Measurements from ENCODE around the gene WDHD1.
"Not testable (repeated sequence)": the region's sequence is repeated elsewhere in the genome, so short reads cannot be mapped to it uniquely, and the experiment has no call there.

Gene WDHD1

DNA sequence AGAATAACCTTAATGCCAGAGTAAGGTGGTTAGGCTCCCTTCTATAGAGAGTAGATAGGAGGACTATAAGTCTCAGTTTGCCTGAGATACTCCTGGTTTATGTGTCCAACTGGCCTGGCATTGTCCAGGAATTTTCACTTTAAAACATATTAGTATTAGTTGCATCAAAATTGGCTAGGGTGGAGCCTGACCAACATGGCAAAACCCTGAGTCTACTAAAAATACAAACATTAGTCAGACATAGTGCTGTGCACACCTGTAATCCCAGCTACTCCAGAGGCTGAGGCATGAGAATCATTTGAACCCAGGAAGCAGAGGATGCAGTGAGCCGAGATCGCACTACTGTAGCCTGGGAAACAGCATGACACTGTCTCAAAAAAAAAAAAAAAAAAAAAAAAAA is 11.9 kb downstream of the WDHD1 start:
- Histone ChIP-seq H3K4me3 (ENCODE audit: low read depth, low read length) (no peak overlapping the region), H3K36me3 (ENCODE audit: control insufficient read depth, insufficient read depth, low read length) (peaks cover 75% of the 10 kb centered on the region), H3K4me1 (ENCODE audit: control insufficient read depth, insufficient read depth, low read length) (no peaks in the 10 kb centered on the region), H3K9me3 (ENCODE audit: control insufficient read depth, insufficient read depth, low read depth, low read length) (no peaks in the 10 kb centered on the region), H3K27me3 (ENCODE audit: control insufficient read depth, insufficient read depth, low read length) (no peaks in the 10 kb centered on the region), H3K27ac (ENCODE audit: low read depth, low read length) (no peak overlapping the region), H3K9ac (ENCODE audit: low read length) (no peak overlapping the region)

- Histone ChIP-seq H3K36me3 (ENCODE audit: control insufficient read depth, insufficient read depth, low read length) (peaks cover 91% of the 10 kb centered on the region), H3K9ac (ENCODE audit: low read length) (no peak overlapping the region), H3K27ac (ENCODE audit: low read depth, low read length) (no peak overlapping the region), H3K4me3 (ENCODE audit: low read depth, low read length) (no peak overlapping the region), H3K27me3 (ENCODE audit: control insufficient read depth, insufficient read depth, low read length) (no peaks in the 10 kb centered on the region), H3K4me1 (ENCODE audit: control insufficient read depth, insufficient read depth, low read length) (no peaks in the 10 kb centered on the region), H3K9me3 (ENCODE audit: control insufficient read depth, insufficient read depth, low read depth, low read length) (no peaks in the 10 kb centered on the region)
Measured at GRCh38 chr14:55005071-55005470, 21.8 kb downstream of the WDHD1 start.

- H3K36me3 ChIP-seq (ENCODE audit: control insufficient read depth, insufficient read depth, low read length), result peaks cover 83% of the 10 kb centered on the region
- H3K9ac ChIP-seq (ENCODE audit: low read length), result no peak overlapping the region
- no peaks in the 10 kb centered on the region for H3K9me3 ChIP-seq (ENCODE audit: control insufficient read depth, insufficient read depth, low read depth, low read length)
- H3K4me1 ChIP-seq (ENCODE audit: control insufficient read depth, insufficient read depth, low read length), result no peaks in the 10 kb centered on the region
- no peak overlapping the region for H3K4me3 ChIP-seq (ENCODE audit: low read depth, low read length)
- H3K27ac ChIP-seq (ENCODE audit: low read depth, low read length), result no peak overlapping the region
- no peaks in the 10 kb centered on the region for H3K27me3 ChIP-seq (ENCODE audit: control insufficient read depth, insufficient read depth, low read length)
Measured at GRCh38 chr14:55000381-55000780, 26.5 kb downstream of the WDHD1 start.

DNA sequence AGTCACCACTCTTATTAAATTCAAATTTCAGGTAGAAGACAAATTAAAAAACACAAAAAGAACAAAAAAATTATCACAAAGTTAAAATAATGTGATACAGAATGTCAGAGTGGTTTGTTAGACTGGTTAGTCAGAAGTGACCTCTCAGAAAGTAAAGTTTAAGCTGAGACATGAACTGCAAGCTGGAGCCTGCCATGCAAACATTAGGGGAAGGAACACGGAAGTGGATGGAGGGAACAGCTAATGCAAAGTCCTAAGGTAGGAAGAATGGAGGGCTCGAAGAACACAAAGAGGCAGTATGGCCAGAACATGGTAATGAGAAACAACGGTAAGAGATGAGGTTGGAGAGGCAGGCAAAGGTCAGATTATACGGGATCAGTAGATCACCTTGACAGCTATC is 41.7 kb downstream of the WDHD1 start:
- H3K36me3 ChIP-seq (ENCODE audit: control insufficient read depth, insufficient read depth, low read length), result peaks cover 89% of the 10 kb centered on the region
- H3K9ac ChIP-seq (ENCODE audit: low read length), result no peak overlapping the region
- no peak overlapping the region for H3K4me3 ChIP-seq (ENCODE audit: low read depth, low read length)
- no peaks in the 10 kb centered on the region for H3K9me3 ChIP-seq (ENCODE audit: control insufficient read depth, insufficient read depth, low read depth, low read length)
- H3K27ac ChIP-seq (ENCODE audit: low read depth, low read length), result no peak overlapping the region
- H3K27me3 ChIP-seq (ENCODE audit: control insufficient read depth, insufficient read depth, low read length), result no peaks in the 10 kb centered on the region
- H3K4me1 ChIP-seq (ENCODE audit: control insufficient read depth, insufficient read depth, low read length), result no peaks in the 10 kb centered on the region

DNA sequence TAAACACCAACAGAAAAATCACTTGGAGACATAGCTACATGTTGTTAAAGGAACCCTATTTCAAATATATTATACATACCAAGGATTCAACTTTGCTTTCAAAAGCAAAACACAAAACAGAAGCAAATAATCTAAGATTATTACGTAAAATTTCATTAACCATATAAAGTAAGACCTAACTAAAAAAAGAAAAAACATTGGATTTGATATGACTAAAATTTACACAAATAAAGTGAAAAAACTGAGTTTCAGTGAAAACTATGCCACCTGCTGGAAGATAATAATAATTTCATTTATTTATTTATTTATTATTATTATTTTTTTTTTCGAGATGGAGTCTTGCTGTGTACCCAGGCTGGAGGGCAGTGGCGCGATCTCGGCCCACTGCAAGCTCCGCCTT is 45.2 kb downstream of the WDHD1 start:
- Histone ChIP-seq H3K4me1 (ENCODE audit: control insufficient read depth, insufficient read depth, low read length) (no peaks in the 10 kb centered on the region), H3K9ac (ENCODE audit: low read length) (no peak overlapping the region), H3K36me3 (ENCODE audit: control insufficient read depth, insufficient read depth, low read length) (peaks cover 87% of the 10 kb centered on the region), H3K4me3 (ENCODE audit: low read depth, low read length) (no peak overlapping the region), H3K9me3 (ENCODE audit: control insufficient read depth, insufficient read depth, low read depth, low read length) (no peaks in the 10 kb centered on the region), H3K27ac (ENCODE audit: low read depth, low read length) (no peak overlapping the region), H3K27me3 (ENCODE audit: control insufficient read depth, insufficient read depth, low read length) (no peaks in the 10 kb centered on the region)

DNA sequence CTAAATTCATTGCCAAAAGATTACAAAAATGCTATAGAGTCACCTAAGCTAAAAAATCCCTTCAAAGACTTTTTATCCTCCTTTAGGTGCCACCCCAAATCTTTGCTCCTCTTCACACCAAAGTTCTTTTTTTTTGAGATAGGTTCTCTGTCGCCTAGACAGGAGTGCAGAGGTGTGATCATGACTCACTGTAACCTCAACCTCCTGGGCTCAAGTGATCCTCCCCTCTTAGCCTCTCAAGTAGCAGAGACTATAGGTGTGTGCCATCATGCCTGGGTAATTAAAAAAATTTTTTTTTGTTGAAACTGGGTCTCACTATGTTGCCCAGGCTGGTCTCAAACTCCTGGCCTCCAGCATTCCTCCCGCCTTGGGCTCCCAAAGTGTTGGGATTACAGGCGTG is 47.9 kb downstream of the WDHD1 start:
- no peak overlapping the region for H3K9ac ChIP-seq (ENCODE audit: low read length)
- no peaks in the 10 kb centered on the region for H3K27me3 ChIP-seq (ENCODE audit: control insufficient read depth, insufficient read depth, low read length)
- H3K27ac ChIP-seq (ENCODE audit: low read depth, low read length), result no peak overlapping the region
- H3K4me3 ChIP-seq (ENCODE audit: low read depth, low read length), result no peak overlapping the region
- no peaks in the 10 kb centered on the region for H3K4me1 ChIP-seq (ENCODE audit: control insufficient read depth, insufficient read depth, low read length)
- peaks cover 81% of the 10 kb centered on the region for H3K36me3 ChIP-seq (ENCODE audit: control insufficient read depth, insufficient read depth, low read length)
- H3K9me3 ChIP-seq (ENCODE audit: control insufficient read depth, insufficient read depth, low read depth, low read length), result no peaks in the 10 kb centered on the region

- Histone ChIP-seq H3K9me3 (ENCODE audit: control insufficient read depth, insufficient read depth, low read depth, low read length) (no peaks in the 10 kb centered on the region), H3K9ac (ENCODE audit: low read length) (no peak overlapping the region), H3K27me3 (ENCODE audit: control insufficient read depth, insufficient read depth, low read length) (no peaks in the 10 kb centered on the region), H3K4me1 (ENCODE audit: control insufficient read depth, insufficient read depth, low read length) (no peaks in the 10 kb centered on the region), H3K27ac (ENCODE audit: low read depth, low read length) (no peak overlapping the region), H3K36me3 (ENCODE audit: control insufficient read depth, insufficient read depth, low read length) (peaks cover 71% of the 10 kb centered on the region), H3K4me3 (ENCODE audit: low read depth, low read length) (no peak overlapping the region)
Measured at GRCh38 chr14:54976316-54976715, 50.6 kb downstream of the WDHD1 start.

GRCh38 chr14:54975856-54976255 is 51.0 kb downstream of the WDHD1 start:
- no peak overlapping the region for H3K27ac ChIP-seq (ENCODE audit: low read depth, low read length)
- H3K36me3 ChIP-seq (ENCODE audit: control insufficient read depth, insufficient read depth, low read length), result peaks cover 68% of the 10 kb centered on the region
- no peaks in the 10 kb centered on the region for H3K27me3 ChIP-seq (ENCODE audit: control insufficient read depth, insufficient read depth, low read length)
- H3K9me3 ChIP-seq (ENCODE audit: control insufficient read depth, insufficient read depth, low read depth, low read length), result no peaks in the 10 kb centered on the region
- H3K9ac ChIP-seq (ENCODE audit: low read length), result no peak overlapping the region
- no peaks in the 10 kb centered on the region for H3K4me1 ChIP-seq (ENCODE audit: control insufficient read depth, insufficient read depth, low read length)
- no peak overlapping the region for H3K4me3 ChIP-seq (ENCODE audit: low read depth, low read length)

DNA sequence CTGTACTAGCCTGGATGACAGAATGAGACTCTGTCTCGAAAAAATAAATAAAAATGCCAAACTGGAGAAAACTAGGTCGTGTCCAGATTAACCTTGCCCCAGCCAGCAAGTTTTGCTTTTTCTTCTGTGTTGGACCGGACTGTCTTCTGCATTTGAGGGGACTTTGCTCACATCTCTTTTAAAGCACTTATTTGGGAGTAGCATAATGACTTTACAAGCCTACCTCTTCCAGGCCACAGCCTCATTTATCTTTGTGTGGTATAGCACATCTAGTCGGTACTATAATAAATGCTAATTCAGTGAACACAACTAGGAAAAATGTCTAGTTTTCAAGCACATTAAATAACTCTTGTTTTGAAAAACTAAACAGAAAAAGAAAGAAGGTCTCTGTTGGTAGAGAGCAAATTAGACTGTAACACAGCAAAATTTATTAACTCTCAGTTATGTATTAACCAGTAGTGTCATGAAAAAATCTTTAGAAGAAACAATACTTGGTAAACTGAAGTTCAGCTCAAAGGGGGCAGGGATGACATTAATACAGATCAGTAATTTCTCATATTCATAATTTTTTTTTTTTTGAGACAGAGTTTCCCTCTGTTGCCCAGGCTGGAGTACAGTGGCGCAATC is 52.0 kb downstream of the WDHD1 start:
- H3K27me3 ChIP-seq (ENCODE audit: control insufficient read depth, insufficient read depth, low read length), result no peaks in the 10 kb centered on the region
- H3K4me3 ChIP-seq (ENCODE audit: low read depth, low read length), result no peak overlapping the region
- H3K9ac ChIP-seq (ENCODE audit: low read length), result no peak overlapping the region
- H3K9me3 ChIP-seq (ENCODE audit: control insufficient read depth, insufficient read depth, low read depth, low read length), result no peaks in the 10 kb centered on the region
- H3K27ac ChIP-seq (ENCODE audit: low read depth, low read length), result no peak overlapping the region
- H3K36me3 ChIP-seq (ENCODE audit: control insufficient read depth, insufficient read depth, low read length), result peaks cover 60% of the 10 kb centered on the region
- H3K4me1 ChIP-seq (ENCODE audit: control insufficient read depth, insufficient read depth, low read length), result no peaks in the 10 kb centered on the region

DNA sequence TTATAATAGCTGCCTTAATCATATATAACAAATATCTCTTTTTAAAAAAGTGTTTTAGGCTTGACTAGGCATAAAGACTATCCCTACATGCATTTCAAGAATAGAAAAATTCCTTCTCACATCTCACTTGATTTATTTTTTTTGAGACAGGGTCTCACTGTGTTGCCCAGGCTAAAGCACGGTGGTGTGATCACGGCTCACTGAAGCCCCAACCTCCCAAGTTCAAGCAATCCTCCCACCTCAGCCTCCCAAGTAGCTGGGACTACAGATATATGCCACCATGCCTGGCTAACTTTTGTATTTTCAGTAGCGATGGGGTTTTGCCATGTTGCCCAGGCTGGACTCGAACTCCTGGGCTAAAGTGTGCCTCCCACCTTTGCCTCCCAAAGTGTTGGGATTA is 59.4 kb downstream of the WDHD1 start:
- Histone ChIP-seq H3K36me3 (ENCODE audit: control insufficient read depth, insufficient read depth, low read length) (peaks cover 55% of the 10 kb centered on the region), H3K27me3 (ENCODE audit: control insufficient read depth, insufficient read depth, low read length) (no peaks in the 10 kb centered on the region), H3K9ac (ENCODE audit: low read length) (no peak overlapping the region), H3K4me3 (ENCODE audit: low read depth, low read length) (no peak overlapping the region), H3K27ac (ENCODE audit: low read depth, low read length) (no peak overlapping the region), H3K9me3 (ENCODE audit: control insufficient read depth, insufficient read depth, low read depth, low read length) (no peaks in the 10 kb centered on the region), H3K4me1 (ENCODE audit: control insufficient read depth, insufficient read depth, low read length) (no peaks in the 10 kb centered on the region)

DNA sequence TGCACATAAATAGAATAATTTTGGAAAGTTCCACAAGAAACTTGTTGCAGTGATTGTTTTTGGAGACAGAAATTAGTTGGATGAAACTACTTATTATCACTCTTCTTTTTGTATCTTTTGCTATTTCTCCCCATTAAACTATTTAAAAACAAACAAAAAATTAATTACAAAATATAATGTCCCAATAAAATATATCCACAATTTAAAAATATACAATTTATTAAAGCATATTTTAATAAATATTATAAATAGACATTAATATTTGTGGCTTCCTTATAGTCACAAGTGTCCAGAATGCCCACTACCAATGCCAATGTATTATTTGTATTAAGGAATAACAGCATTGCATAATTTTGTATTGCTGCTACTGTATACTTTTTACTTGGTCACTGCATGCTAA is 71.8 kb downstream of the WDHD1 start:
- H3K36me3 ChIP-seq (ENCODE audit: control insufficient read depth, insufficient read depth, low read length), result peaks cover 61% of the 10 kb centered on the region
- H3K27me3 ChIP-seq (ENCODE audit: control insufficient read depth, insufficient read depth, low read length), result no peaks in the 10 kb centered on the region

DNA sequence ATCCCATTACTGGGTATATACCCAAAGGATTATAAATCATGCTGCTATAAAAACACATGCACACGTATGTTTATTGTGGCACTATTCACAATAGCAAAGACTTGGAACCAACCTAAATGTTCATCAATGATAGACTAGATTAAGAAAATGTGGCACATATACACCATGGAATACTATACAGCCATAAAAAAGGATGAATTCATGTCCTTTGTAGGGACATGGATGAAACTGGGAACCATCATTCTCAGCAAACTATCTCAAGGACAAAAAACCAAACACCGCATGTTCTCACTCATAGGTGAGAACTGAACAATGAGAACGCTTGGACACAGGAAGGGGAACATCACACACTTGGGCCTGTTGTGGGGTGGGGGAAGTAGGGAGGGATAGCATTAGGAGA is 73.3 kb downstream of the WDHD1 start:
- H3K27ac ChIP-seq (ENCODE audit: low read depth, low read length); H3K9ac ChIP-seq (ENCODE audit: low read length): not testable (repeated sequence)
- H3K36me3 ChIP-seq (ENCODE audit: control insufficient read depth, insufficient read depth, low read length), result peaks cover 53% of the 10 kb centered on the region

More for the DNA sequence above, 71.8 kb downstream of the WDHD1 start:
- Histone ChIP-seq H3K9ac (ENCODE audit: low read length) (no peak overlapping the region), H3K4me3 (ENCODE audit: low read depth, low read length) (no peak overlapping the region), H3K9me3 (ENCODE audit: control insufficient read depth, insufficient read depth, low read depth, low read length) (no peaks in the 10 kb centered on the region), H3K27ac (ENCODE audit: low read depth, low read length) (no peak overlapping the region), H3K4me1 (ENCODE audit: control insufficient read depth, insufficient read depth, low read length) (no peaks in the 10 kb centered on the region)

More for the DNA sequence above, 73.3 kb downstream of the WDHD1 start:
- H3K4me1 ChIP-seq (ENCODE audit: control insufficient read depth, insufficient read depth, low read length); H3K9me3 ChIP-seq (ENCODE audit: control insufficient read depth, insufficient read depth, low read depth, low read length); H3K27me3 ChIP-seq (ENCODE audit: control insufficient read depth, insufficient read depth, low read length); H3K4me3 ChIP-seq (ENCODE audit: low read depth, low read length): not testable (repeated sequence)
